Breast epithelium (tissue), 4 donors: Measurements from ENCODE around the gene IKBKE. TPM values are rescaled to one million over a fixed set of nuclear protein-coding genes. Genes with fewer than 3 reads are reported as not detected.

ENCODE experiments used
- DNase-seq, 2 donors: peaks; one replicate each; pipeline ENCODE4 v3.0.0-alpha.2; 2019; ENCODE audit warnings: low spot score in 2 of 2
- H3K27ac ChIP-seq, 2 donors: fragments of 200-600 bp; sonication (generic) in 1 of 2; one replicate each; pipeline ENCODE4 v1.5.1; 2016 to 2019; ENCODE audit warnings: mild to moderate bottlenecking in 1 of 2
- H3K27me3 ChIP-seq, 2 donors: fragments of 200-600 bp; sonication (generic) in 1 of 2; one replicate each; pipeline versions ENCODE4 v1.5.1 to v1.6.0; 2017 to 2019; ENCODE audit warnings: control low read depth in 1 of 2, mild to moderate bottlenecking in 1 of 2
- H3K36me3 ChIP-seq: fragments of 200-600 bp; one replicate; pipeline ENCODE4 v1.5.1; 2019
- H3K4me1 ChIP-seq, 2 donors: fragments of 200-600 bp; sonication (generic); one replicate each; pipeline ENCODE4 v1.5.1; 2016 to 2019; ENCODE audit warnings: control low read depth in 1 of 2
- H3K4me3 ChIP-seq, 3 donors: fragments of 200-600 bp; sonication (generic); 1 replicate in 2 of 3; 2 replicates in 1 of 3; pipeline ENCODE4 v1.5.1; 2016 to 2019; ENCODE audit warnings: mild to moderate bottlenecking in 3 of 3, moderate library complexity in 2 of 3
- H3K9me3 ChIP-seq, 2 donors: fragments of 200-600 bp; sonication (generic) in 1 of 2; one replicate each; pipeline ENCODE4 v1.5.1; 2016 to 2019; ENCODE audit warnings: control low read depth in 1 of 2
- CTCF ChIP-seq, 3 donors: fragments of 450-650 bp; IDR thresholded peaks; one replicate each; pipeline ENCODE4 v1.5.1; 2016 to 2017; ENCODE audit warnings: antibody characterized with exemption in 3 of 3, mild to moderate bottlenecking in 3 of 3, moderate library complexity in 3 of 3
- POLR2A ChIP-seq: fragments of 450-650 bp; IDR thresholded peaks from one replicate; pipeline ENCODE4 v1.6.1; 2016; ENCODE audit warnings: antibody characterized with exemption, mild to moderate bottlenecking, moderate library complexity
- POLR2AphosphoS5 ChIP-seq, 3 donors: sonication (generic); formaldehyde crosslinking; IDR thresholded peaks; one replicate each; pipeline ENCODE4 v1.6.1; 2017; ENCODE audit warnings: antibody characterized with exemption in 3 of 3
- intact Hi-C: fragments of 100-400 bp; cut with DNase I; formaldehyde crosslinking; loops from one replicate; pipeline ENCODE4 v1.15.1; 2023; ENCODE audit warnings: low total_unique reads
- total RNA-seq, 3 donors: library from RNA; depleted of rRNA; stranded (reverse); fragments of >200 nt; gene quantifications; one replicate each; pipeline ENCODE4 v1.1.0, GENCODE V29; 2016

Gene IKBKE
- total RNA-seq, 3 donors from 2014 or later, result 4.4 to 4.9 (median 4.8) TPM

DNA sequence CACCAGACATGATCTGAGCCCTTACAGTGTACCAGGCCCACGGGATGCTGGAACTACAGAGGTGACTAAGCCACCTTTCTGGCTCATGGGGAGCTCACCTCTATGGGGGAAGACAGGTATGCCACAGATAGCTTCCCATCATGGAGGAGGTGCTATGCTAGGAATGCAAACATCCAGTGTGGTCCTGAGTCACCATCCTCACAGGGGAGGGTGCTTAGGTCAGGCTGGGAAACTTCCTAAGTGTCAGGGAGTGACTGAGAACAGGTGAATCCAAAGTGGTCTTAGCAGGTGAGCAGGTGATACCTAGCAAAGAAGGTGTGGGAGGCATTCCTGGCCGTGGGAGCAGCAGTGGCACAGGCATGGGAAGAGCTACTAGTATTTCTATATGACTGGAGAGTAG lies 28.4 kb downstream of the IKBKE start:
- intact Hi-C loops, result loop anchor here (10.0 kb wide), 1 partner anchor 86 kb away; no protein-coding TSS in a partner anchor
- H3K4me1 ChIP-seq, result no peaks in the 10 kb centered on the region

DNA sequence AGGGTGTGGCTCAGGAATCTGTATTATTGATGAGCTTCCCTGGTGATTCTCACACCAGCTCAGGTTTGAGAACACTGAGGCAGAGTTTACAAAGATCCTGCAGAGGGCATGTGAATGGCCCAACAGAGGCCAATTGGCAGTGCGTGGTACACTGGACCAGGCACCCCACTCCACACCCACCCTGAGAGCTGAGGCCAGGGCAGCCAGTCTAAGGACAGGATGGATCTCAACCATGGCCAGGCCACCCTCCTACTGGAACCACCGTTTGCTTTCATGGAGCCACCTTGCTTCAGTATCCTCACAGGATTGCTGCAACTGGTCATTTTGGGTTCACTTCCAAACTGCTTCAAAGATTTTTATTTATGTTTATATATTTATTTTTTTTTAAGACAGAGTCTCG lies 29.8 kb downstream of the IKBKE start:
- DNase-seq, result no peak
- no peak overlapping the region for H3K27ac ChIP-seq
- TF ChIP-seq POLR2AphosphoS5 (IDR thresholded peaks at IDR 0.05) (no peak), POLR2A (no peak), CTCF (IDR thresholded peaks at IDR 0.05) (no peak)
- no peaks in the 10 kb centered on the region for H3K4me1 ChIP-seq
- intact Hi-C loops, result no loop called here
- H3K4me3 ChIP-seq, result no peak overlapping the region
- H3K27me3 ChIP-seq, result no peaks in the 10 kb centered on the region
- no peaks in the 10 kb centered on the region for H3K36me3 ChIP-seq
- no peaks in the 10 kb centered on the region for H3K9me3 ChIP-seq

More for the DNA sequence above, 28.4 kb downstream of the IKBKE start:
- no peak for DNase-seq
- Histone ChIP-seq H3K27ac (no peak overlapping the region), H3K36me3 (no peaks in the 10 kb centered on the region), H3K4me3 (no peak overlapping the region), H3K9me3 (no peaks in the 10 kb centered on the region), H3K27me3 (no peaks in the 10 kb centered on the region)
- TF ChIP-seq POLR2A (no peak), CTCF (IDR thresholded peaks at IDR 0.05) (no peak), POLR2AphosphoS5 (IDR thresholded peaks at IDR 0.05) (no peak)

GRCh38 chr1:206501881-206502280 lies 31.6 kb downstream of the IKBKE start:
- no peaks in the 10 kb centered on the region for H3K9me3 ChIP-seq
- peak overlapping the region in 1 of 2 donors; percentile 62 for H3K27ac ChIP-seq
- no peaks in the 10 kb centered on the region for H3K36me3 ChIP-seq
- no peaks in the 10 kb centered on the region for H3K4me1 ChIP-seq
- no peak for TF ChIP-seq POLR2AphosphoS5 (IDR thresholded peaks at IDR 0.05)
- no peak for TF ChIP-seq CTCF (IDR thresholded peaks at IDR 0.05)
- no peak for TF ChIP-seq POLR2A
- intact Hi-C loops, result no loop called here
- H3K4me3 ChIP-seq, result no peak overlapping the region
- H3K27me3 ChIP-seq, result no peaks in the 10 kb centered on the region
- DNase-seq, result no peak

- Histone ChIP-seq H3K27me3 (no peaks in the 10 kb centered on the region), H3K9me3 (no peaks in the 10 kb centered on the region), H3K27ac (no peak overlapping the region), H3K4me3 (no peak overlapping the region), H3K4me1 (no peaks in the 10 kb centered on the region), H3K36me3 (no peaks in the 10 kb centered on the region)
- TF ChIP-seq POLR2A, result no peak
- no peak for TF ChIP-seq CTCF (IDR thresholded peaks at IDR 0.05)
- TF ChIP-seq POLR2AphosphoS5 (IDR thresholded peaks at IDR 0.05), result no peak
- intact Hi-C loops, result no loop called here
- DNase-seq, result no peak
Observed at GRCh38 chr1:206502403-206502802, 32.1 kb downstream of the IKBKE start.

GRCh38 chr1:206502812-206503211 lies 32.5 kb downstream of the IKBKE start:
- H3K36me3 ChIP-seq, result no peaks in the 10 kb centered on the region
- intact Hi-C loops, result no loop called here
- H3K4me3 ChIP-seq, result no peak overlapping the region
- TF ChIP-seq CTCF (IDR thresholded peaks at IDR 0.05) (no peak), POLR2AphosphoS5 (IDR thresholded peaks at IDR 0.05) (no peak), POLR2A (no peak)
- no peaks in the 10 kb centered on the region for H3K4me1 ChIP-seq
- no peak for DNase-seq
- no peak overlapping the region for H3K27ac ChIP-seq
- H3K27me3 ChIP-seq, result no peaks in the 10 kb centered on the region
- H3K9me3 ChIP-seq, result no peaks in the 10 kb centered on the region
